GM12891 (cell line): ENCODE data around the gene AMOTL2.

Source experiments
- PAX5 ChIP-seq: IDR thresholded peaks from 2 replicates; pipeline ENCODE4 v1.6.1; 2011; ENCODE audit warnings: low read length, moderate library complexity, mild to moderate bottlenecking; ENCODE audit not compliant: insufficient read depth, severe bottlenecking
- POLR2A ChIP-seq: IDR thresholded peaks from 2 replicates; pipeline ENCODE4 v1.6.1; 2011; ENCODE audit warnings: low read depth, low read length, control low read depth
- POLR2AphosphoS5 ChIP-seq: IDR thresholded peaks from 2 replicates; pipeline ENCODE4 v1.6.1; 2011; ENCODE audit warnings: low read depth, low read length, control low read depth
- POU2F2 ChIP-seq: IDR thresholded peaks from 2 replicates; pipeline ENCODE4 v1.6.1; 2011; ENCODE audit warnings: low read depth, mild to moderate bottlenecking, control low read depth, low read length, moderate library complexity
- SPI1 ChIP-seq: IDR thresholded peaks from 2 replicates; pipeline ENCODE4 v1.6.1; 2011; ENCODE audit warnings: low read depth, low read length, control low read depth
- TAF1 ChIP-seq: IDR thresholded peaks from 2 replicates; pipeline ENCODE4 v1.6.1; 2011; ENCODE audit warnings: low read depth, low read length, control low read depth

DNA sequence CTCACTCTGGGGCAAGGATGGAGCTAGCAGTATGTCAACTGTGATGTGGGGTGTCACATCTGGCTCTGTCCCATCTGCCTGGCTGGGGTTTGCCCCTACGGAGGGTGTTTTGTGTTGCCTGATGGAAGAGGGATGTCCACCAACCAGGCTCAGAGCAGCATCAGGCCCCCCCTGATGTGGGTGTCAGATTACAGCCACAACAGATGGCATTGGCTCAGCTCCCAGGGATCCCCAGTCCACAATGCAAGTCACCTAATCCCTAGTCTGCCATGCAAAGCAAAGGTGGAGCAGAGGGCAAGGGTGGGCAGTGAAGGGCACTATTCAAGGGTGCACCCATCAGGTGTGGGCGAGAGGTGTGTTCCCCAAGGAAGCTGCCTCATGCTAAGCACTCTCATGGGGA, 48.9 kb upstream of the AMOTL2 start:
- TF ChIP-seq POLR2AphosphoS5: no peak
- TF ChIP-seq TAF1: no peak
- no peak for TF ChIP-seq POLR2A
- no peak for TF ChIP-seq SPI1
- TF ChIP-seq PAX5: no peak
- TF ChIP-seq POU2F2: no peak
